ENCODE measurements around the gene DUOX2. TPM values are rescaled to one million over a fixed set of nuclear protein-coding genes. Genes with fewer than 3 reads are reported as not detected.
"Not testable (repeated sequence)": the region's sequence is repeated elsewhere in the genome, so short reads cannot be mapped to it uniquely, and the experiment has no call there.

Gene DUOX2
- polyA plus RNA-seq, 4 donors = 0.04 to 0.08 TPM; not detected in 2

DNA sequence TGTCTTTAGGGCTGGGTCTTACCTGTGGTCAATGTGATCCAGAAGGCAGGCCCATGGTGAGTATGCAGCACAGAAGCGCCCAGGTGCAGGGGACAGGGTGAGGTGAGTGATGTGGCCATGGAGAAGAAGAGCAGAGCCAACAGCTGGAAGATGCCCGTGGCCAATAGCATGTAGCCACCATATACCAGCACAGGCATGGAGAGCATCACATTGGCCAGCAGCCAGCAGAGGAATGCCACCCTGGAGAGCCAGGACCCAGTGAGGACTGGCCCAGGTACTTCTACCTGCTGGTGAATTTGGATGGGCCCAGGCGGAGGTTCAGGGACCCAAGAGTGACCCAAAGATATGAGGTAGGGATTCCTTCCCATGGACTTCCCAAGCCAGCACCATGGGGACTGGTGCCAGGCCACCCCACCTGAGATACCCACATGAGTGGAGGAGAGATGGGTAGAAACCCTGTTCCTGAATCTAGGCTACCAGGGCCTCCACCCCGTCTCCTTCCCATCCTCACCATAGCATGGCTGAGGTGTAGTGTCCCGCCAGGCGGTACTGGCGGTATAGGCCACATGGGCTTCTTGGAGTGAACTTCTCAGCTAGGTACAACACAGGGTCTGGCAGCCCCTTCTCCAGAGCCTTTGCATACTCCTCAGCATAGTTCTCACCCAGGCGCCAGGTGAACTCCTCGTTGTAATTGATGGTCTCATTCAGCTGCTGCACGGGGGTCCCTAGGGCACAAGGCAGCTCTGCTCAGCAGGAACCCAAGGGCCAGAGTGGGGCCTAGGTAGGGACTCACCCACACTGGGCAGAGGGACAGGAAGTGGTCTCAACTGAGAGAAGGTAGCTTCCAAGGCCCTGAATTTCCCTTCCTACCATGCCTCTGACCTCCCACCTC is 6.4 kb upstream of the DUOX2 start:
- DNase-seq (ENCODE audit: low read depth in 4 of 4, low spot score in 3 of 4) = no peak

DNA sequence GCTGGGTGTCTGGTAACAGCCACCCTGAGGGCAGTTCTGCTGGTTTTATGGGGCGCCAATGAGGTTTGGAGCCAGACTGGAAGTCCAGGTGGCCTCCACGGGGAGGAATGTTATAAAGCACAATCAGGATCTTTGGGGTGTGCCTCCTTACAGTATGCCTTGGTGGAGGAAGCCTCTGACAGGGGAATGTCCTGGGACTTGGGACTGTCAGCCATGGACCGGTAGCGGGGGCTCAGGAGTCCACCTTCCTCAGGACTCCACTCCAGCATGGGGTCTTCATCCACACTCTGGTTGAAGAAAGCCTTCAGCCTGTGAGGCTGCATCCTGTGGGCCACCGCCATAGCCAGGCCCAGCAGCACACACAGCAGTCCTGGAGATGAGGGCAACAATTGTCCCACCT is 5.0 kb upstream of the DUOX2 start:
- DNase-seq (ENCODE audit: low read depth in 4 of 4, low spot score in 3 of 4) = no peak

DNA sequence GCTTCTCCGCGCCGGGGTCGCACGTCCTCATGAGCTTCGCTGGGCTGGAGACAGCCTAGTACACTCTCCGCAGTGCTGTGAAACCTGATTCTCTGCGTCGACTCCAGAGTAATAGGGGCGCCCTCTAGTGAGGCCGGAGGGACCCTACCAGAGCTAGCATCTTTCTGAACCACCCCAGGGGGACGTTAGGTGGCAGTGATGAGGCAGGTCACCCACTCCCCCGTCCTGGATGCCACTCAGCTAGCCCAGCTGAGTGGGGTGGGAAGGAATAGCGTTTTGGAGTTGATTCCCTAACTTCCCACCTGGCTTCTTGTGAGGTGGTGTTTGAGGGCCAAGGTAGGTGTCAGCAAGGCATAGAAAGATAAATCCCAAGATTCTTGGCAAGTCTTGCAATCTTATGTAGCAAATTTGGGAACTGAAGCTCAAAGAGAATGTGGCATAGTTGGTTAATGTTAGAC is 4.2 kb upstream of the DUOX2 start:
- peak; percentile 85 to 93 (median 90) for DNase-seq (ENCODE audit: low read depth in 4 of 4, low spot score in 3 of 4)

DNA sequence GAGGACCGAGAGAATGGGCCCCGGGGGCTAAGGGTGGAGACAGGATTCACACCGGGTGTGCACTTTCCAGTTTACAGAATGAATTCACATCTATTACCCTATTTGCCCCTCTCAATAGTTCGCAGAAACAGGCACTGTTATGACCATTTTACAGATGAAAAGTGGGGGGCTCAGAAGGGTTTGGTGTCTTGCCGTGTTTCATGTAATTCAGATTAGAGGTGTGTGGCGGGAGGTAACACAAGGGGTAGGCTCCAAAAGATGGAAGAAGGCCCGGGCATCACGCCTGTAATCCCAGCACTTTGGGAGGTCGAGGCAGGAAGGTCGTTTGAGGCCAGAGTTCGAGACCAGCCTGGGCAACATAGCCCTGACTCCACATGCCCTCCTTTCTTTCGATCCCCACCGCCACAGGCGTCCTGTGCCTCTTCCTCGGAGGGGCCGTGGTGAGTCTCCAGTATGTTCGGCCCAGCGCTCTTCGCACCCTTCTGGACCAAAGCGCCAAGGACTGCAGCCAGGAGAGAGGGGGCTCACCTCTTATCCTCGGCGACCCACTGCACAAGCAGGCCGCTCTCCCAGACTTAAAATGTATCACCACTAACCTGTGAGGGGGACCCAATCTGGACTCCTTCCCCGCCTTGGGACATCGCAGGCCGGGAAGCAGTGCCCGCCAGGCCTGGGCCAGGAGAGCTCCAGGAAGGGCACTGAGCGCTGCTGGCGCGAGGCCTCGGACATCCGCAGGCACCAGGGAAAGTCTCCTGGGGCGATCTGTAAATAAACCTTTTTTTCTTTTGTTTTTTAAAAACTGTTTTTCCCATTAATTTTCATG is 3.5 kb upstream of the DUOX2 start:
- DNase-seq (ENCODE audit: low read depth in 4 of 4, low spot score in 3 of 4) = no peak

DNA sequence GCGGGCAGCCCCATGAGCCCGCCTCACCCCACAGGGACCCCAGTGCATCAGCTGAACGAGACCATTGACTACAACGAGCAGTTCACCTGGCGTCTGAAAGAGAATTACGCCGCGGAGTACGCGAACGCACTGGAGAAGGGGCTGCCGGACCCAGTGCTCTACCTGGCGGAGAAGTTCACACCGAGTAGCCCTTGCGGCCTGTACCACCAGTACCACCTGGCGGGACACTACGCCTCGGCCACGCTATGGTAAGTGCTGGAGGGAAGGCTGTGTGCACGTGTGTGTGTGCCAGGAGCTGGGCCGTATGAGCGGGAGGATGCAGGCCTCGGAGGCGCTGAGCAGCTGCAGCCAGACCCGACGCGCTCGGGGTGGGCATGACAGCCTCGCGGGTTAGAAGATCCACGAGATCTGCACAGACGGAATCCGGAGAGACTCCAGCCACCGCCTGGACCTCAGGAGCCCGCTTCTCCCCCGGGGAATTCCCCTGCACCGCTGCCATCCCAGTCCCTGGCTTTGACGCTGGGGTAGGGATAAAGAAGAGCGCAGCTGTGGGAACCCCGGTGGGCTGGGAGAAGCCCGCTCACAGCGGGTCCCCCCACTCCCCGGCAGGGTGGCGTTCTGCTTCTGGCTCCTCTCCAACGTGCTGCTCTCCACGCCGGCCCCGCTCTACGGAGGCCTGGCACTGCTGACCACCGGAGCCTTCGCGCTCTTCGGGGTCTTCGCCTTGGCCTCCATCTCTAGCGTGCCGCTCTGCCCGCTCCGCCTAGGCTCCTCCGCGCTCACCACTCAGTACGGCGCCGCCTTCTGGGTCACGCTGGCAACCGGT is 2.7 kb upstream of the DUOX2 start:
- no peak for DNase-seq (ENCODE audit: low read depth in 4 of 4, low spot score in 3 of 4)

DNA sequence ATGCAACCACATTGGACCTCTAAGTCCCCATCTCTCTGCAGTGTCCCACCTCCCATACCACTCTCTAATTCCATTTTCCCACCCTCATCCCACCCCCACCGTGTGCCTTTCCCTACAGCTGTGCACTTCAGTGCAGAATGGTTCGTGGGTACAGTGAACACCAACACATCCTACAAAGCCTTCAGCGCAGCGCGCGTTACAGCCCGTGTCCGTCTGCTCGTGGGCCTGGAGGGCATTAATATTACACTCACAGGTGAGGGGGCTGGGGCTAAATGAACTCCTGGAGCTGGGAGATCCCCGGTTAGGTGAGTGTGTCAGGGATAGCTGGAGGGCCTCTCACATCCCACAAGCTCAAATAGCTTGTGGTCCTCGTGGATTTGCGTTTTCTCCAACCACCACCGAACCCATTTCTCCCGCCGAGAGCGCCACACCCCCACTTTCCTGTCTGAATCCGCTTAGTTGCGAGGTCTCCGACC is 2.1 kb upstream of the DUOX2 start:
- no peak for DNase-seq (ENCODE audit: low read depth in 4 of 4, low spot score in 3 of 4)

DNA sequence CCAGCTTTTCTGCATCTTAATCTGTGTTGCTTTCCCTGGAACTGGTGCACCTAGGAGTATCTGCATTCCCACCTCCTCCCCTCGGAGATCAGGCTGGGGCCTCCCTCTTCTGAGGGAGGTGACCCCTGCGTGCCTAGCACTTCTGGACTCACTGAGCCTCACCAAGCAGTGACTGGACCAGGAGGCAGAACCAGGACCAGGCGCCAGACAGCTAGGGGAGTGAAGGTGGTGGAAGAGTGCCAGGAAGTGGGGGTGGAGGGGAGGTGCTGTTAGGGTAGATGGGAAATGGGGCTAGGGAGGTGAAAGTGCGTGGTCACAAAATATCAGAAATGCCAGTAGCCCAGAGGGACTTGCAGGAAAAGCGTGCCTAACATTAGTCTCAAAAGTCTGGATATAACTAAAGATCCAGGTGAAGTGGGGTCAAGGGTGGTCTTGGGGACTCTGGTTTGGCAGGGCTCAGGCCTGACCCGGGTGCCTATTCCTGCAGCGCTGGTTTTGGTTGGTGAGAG is 1.4 kb upstream of the DUOX2 start:
- no peak for DNase-seq (ENCODE audit: low read depth in 4 of 4, low spot score in 3 of 4)

DNA sequence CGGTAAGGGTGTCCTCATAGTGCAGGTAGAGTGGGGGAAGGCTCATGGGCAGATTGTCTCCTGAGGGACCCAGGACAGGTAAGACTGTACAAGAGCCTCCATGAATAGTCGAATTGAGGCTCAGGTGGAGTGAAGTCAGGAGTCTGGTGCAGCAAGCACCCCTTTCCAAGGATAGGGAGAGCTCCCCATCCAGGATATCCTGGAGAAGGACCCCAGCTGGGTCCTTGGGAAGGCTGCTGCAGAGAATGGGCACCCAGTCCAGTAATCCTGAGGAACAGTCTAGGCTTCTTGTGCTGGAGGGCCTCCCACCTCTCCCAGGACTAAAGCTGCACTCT is 746 bp upstream of the DUOX2 start:
- no peak for DNase-seq (ENCODE audit: low read depth in 4 of 4, low spot score in 3 of 4)

DNA sequence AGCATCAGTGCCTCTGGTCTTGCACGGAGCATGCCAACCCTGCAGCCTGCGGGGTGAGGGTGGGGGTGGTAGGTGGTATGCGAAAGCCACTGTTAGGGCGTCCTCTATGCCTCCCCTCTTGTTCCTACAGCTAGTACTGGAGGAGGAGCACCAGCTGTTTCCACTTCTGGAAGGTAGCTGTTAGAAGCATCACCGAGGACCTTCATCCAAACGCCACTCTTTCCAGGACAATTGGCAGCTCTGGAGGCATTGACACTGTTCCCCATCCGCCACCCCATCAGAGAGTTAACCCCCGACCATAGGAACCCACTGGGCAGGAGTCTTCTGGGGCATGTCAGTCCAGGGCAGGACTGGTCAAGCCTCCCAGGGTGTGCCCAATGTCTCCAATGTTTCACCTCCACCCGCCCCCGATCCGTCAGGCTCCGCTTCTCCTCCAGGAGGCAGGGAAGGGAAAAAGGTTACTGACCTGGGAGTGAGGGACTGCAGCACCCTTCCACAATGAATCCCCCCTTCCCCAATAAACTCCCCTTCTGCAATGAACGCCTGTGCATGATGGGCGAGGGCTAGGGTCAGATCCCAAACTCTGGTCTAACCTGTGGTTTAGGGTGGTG is 487 bp downstream of the DUOX2 start:
- no peak for DNase-seq (ENCODE audit: low read depth in 4 of 4, low spot score in 3 of 4)

DNA sequence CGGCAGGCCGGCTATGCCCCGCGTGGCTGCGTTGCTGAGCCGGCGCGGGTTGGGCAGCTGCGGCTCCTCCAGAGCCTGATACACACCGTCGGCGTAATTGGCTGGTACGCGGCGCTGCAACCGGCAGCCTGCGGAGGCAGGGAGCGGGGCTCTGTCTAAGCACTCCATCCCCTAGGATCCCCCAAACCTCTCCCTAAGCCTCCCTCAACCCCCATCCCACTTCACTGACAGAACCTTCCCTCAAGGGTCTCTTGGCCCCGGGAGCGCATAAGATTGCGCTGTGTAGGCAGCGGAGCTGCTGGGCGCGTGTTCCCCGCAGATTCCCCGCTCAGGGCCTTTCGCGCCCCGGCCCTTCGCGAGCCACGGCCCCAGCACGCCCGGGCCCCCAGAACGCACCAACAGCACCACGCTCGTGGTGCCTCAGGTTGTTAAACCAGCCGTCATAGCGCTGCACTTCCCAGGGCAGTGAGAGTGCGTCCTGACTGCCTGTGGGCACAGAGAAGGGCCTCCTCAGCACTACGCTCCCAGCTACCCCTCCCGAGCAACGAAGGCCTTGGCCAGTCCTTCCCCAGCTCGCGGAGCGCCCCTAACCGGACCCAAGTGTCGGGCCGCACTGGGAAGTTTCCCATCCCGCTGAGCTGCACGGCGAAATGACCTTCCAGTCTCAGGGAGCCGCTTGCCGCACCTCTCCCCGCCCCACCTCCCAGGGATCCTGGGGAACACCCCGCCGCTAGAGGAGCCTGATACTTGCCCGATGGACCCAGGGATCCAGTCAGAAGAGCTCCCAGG is 1.2 kb downstream of the DUOX2 start:
- no peak for DNase-seq (ENCODE audit: low read depth in 4 of 4, low spot score in 3 of 4)

DNA sequence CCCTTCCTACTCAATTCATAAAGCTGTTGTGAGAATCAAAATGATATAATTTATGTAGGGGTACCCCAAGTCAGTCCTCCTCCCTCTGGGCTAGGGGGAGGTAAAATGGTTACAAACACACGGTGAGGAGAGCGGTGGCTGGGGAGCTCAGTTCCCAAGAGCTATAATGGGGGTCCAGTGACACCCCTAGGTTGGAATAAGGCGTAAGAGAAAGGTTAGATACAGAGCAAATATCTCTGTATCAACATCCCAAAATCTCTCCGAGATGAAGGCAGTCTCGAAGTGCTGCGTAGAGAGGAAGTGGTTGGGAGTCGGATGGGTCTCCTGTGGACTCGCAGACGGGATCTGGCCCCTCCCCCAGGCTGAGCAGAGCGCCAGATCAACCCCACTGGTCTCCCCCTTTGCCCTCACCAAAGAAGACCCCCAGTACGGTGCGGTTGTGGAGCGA is 1.8 kb downstream of the DUOX2 start:
- no peak for DNase-seq (ENCODE audit: low read depth in 4 of 4, low spot score in 3 of 4)

DNA sequence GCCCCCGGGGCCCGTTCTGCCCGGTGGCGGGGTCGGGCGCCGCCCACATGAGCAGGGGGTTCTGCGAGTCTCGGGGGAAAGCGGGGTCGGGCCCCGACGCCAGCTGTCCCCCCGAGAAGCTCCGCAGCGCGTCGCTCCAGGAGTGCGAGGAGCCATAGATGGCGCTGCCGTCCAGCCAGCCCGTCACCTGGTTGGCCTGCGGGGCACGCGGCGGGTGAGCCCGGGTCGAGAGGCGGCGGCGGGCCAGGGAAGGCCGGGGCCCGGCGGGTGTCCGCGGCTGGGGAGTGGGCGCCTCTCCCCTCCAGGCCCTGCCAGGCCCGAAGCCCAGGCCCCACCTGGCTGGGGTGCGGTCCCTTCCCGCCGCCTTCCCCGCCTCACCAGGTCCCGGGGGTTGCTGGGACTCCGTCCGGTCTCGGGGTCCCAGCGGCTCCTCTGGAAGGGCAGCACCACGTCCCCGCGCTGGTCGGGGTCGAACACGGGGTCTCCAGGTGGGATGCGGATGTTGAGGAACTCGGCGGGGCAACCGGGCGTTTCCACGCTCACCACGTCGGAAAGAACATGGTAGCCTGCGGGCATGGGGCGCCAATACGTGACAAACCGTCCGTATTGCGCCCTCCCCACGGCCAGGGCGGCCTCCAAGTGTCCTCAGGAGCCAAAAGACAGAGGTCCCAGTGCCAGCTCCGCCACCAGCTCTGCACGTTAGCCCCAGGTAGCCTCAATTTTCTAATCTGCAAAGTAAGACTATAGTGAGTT is 2.4 kb downstream of the DUOX2 start:
- DNase-seq (ENCODE audit: low read depth in 4 of 4, low spot score in 3 of 4) = no peak

DNA sequence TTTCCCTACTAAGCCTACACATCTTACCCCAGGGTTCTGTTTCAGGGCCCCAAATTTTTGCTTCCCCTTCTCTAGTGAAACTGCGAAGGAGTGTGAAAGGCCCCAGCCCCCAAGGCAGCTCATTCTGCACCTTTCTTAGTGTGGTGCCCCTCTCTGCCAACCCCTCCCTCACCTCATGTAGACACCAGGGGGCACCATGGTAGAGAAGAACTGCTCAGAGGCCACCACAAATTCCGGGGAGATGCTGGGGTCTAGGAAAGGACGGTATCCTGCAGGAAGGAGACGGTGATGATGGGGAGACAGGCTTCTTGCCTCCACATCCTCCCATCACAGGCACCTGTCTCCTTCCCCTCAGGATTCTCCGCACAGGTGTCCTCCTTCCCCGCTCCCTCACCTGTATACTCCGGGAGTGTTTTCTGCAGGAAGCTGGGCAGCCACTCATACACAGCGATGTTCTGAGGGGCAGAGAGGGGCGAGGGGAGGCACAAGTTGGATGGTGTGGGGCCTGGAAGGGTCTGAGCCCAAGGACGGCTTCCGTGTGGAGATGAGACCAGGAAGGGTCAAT is 3.6 kb downstream of the DUOX2 start:
- DNase-seq (ENCODE audit: low read depth in 4 of 4, low spot score in 3 of 4) = no peak

DNA sequence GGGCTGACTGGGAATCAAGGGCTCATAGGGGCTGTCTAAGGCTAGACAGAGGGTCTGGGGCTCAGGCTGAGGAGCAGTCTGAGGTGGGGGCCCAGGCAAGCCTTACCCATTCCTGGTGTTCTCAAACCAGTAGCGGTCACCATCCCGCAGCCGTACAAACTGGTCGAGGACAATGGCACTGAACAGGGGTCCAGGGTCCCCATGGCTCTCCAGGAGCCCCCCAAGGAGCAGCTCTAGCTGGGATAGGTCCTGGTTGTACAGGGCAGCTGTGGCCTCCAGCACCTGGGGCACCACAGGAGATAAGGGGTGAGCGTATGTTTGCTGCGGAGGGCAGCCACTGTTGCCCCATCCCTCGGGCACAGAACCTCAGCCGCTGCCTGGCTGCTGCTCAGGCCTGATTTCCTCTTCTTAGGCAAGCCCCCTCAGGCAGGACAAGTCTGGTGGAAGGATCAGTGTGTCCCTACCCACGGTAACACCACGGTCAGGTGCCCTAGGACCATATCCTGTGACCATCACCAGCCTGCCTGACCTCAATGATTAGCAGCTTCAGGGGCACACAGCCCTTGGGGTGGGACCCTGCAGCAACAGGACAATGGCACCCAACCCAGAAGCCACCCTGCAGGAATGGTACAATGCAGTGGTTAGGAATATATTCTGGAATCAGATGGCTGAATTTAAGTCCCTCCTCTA is 5.9 kb downstream of the DUOX2 start:
- no peak for DNase-seq (ENCODE audit: low read depth in 4 of 4, low spot score in 3 of 4)

DNA sequence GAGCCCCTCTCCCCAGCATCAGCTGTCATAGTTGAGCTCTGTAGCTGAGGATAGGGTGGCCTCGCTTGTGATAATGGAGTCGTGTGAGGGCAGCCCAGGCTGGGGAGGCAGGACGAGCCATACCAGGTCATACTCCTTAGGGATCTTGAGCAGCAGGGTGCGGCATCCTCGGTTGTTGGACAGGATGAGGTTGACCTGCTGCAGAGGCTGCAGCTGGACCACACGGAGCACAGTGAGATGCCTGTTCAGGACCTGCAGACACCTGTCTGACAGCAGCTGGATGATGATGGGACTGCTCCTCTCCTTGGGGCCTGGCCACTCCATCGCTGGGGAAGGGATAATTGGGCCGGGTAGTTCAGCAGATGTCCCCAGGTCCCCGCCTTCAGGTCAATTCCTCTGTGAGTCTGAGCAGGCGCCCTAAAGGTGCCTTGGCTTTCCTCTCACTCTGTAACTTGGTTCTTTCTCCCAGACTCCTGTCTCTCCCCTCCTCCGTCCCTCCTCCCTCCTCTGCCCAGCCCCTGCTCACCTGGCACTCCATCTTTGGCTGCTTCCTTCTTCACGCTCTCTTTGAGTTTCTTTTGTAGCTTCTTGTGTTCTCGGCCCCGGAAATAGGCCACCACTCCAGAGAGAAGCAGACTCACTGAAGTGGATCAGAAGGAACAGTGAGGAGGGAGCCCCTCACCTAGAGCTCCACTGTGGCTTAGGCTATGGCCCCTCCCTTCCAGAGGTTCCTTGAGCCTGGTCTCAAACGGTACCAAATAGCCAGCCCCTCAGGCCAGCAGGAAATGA is 7.8 kb downstream of the DUOX2 start:
- no peak for DNase-seq (ENCODE audit: low read depth in 4 of 4, low spot score in 3 of 4)

DNA sequence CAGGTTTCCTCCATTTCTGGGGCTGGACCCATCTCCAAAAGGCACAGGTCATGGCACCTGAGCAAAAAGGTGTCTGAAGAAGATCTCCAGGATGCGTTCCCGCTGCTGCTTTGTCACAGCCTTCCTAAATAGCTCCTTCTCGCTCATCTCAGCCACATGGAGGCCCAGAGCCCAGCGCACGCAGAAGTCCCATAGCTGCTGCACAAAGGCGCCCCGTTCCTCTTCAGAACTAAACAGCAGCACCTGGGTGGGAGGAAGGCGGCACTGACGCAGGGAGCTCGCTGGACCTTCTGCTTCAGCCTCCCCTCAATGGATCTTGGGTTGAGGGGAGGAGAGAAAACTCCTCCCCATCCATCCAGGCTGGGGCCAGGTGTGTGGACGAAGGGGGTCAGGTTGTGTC is 8.4 kb downstream of the DUOX2 start:
- DNase-seq (ENCODE audit: low read depth in 4 of 4, low spot score in 3 of 4) = no peak

DNA sequence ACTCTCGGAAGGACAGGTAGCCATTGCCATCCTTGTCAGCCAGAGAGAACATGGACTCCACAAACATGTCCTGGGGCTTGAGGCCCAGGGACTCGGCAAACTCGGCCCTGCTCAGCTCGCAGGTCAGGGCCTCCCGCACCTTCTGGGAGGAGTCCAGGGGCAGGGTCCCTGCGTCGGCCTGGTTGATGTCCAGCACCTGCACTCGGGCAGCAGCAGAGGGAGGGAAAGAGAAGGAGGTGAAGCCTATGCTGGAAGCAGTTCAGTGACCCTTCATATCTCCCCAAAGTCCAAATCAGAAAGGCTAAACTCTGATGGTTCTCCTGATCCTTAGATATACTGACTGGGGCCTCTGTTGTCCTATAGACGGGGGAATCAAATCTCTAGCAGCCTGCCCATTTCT is 9.8 kb downstream of the DUOX2 start:
- not testable (repeated sequence) for DNase-seq (ENCODE audit: low read depth in 4 of 4, low spot score in 3 of 4)
